VCaP (cell line): ENCODE results near the gene PDS5A.
"Not testable (repeated sequence)": the region's sequence is repeated elsewhere in the genome, so short reads cannot be mapped to it uniquely, and the experiment has no call there.

Experiments used
- H3K27ac ChIP-seq: fragments of 450-650 bp; 2 replicates; pipeline ENCODE4 v1.5.1; 2017
- CTCF ChIP-seq: fragments of 450-650 bp; conservative IDR thresholded peaks from 2 replicates; pipeline ENCODE4 v1.5.1; 2017; ENCODE audit warnings: mild to moderate bottlenecking, moderate library complexity

The PDS5A gene

GRCh38 chr4:39808231-39808749 is 169.4 kb downstream of the PDS5A start:
- no peak for TF ChIP-seq CTCF
- no peak overlapping the region for H3K27ac ChIP-seq

DNA sequence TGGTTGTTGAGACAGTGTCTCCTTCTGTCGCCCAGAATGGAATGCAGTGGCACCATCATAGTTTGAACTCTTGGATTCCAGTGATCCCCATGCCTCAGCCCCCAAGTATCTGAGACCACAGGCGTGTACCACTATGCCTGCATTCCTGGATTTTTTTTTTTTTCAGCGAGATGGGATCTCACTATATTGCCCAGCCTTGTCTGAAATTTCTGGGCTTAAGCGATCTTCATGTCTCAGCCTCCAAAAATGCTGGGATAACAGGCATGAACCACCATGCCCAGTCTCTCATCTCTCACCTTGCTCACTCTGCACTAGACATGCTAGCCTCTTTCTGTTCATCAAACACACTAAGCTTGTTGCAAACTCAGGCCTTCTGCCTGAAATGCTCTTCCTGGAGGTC is 175.7 kb downstream of the PDS5A start:
- H3K27ac ChIP-seq, result no peak overlapping the region
- no peak for TF ChIP-seq CTCF

DNA sequence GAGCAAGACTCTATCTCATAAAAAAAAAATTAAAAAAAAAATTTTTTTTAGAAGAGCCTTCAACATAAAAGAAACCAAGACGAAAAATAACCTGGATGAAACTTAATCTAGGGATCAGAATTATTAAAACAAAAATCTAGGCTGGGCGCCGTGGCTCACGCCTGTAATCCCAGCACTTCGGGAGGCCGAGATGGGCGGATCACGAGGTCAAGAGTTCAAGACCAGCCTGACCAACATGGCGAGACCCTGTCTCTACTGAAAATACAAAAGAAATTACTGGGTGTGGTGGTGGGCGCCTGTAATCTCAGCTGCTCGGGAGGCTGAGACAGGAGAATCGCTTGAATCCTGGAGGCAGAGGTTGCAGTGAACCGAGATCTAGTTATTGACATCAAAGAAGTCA is 184.7 kb downstream of the PDS5A start:
- H3K27ac ChIP-seq, result not testable (repeated sequence)

- no peak overlapping the region for H3K27ac ChIP-seq
- TF ChIP-seq CTCF, result no peak
These were observed 185.2 kb downstream of the PDS5A start for GRCh38 chr4:39792529-39792928.

- no peak overlapping the region for H3K27ac ChIP-seq
- no peak for TF ChIP-seq CTCF
These were observed 185.6 kb downstream of the PDS5A start for GRCh38 chr4:39792128-39792527.

DNA sequence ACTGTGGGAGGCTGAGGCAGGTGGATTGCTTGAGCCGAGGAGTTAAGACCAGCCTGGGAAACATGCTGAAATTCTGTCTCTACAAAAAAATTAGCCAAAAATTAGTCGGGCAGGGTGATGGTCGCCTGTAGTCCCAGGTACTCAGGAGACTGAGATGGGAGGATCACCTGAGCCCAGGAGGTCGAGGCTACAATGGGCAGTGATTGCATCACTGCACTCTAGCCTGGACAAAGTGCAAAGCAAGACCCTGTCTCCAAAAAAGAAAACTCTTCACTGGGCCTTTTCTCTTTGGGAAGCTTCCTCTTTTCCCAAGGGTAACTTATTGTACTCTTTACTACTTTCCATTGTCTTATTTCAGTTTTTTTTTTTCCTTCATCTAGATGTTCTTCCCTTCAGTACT is 190.9 kb downstream of the PDS5A start:
- H3K27ac ChIP-seq, result no peak overlapping the region
- TF ChIP-seq CTCF, result no peak

DNA sequence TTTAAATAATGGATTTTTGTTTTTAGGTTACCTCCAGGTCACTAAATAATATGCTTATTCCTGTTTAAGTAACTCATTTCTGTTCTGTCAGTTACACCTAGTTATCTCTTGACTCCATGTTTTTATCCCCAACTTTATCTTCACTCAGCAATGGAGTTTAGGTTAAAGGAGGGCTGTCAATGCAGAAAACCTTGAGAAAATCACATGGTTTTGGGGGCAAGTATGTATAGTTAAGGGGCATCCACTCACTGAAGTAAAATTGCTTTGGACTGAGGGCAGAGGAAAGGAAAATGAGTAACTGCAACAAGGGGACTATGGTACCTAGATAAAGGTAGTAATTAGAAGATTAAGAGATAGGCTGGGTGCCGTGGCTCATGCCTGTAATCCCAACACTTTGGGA is 192.6 kb downstream of the PDS5A start:
- no peak for TF ChIP-seq CTCF
- no peak overlapping the region for H3K27ac ChIP-seq

DNA sequence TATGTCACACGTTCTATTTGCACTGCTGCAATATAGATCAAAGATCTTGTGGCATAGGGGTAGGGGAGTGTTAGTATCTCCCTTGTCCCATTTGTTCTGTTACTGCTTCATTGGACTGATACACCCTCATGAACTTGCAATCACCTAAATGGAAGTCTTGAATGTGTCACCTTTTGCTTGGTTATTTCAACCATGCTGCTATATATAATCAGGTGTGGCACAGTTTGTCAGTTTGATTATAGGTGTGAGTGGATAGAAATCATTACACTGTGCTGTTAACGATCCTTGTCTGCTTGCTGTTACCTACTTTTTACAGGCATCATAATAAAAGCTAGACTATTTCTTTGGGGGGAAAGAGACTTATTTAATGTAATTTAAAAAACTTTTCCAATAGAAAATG is 195.7 kb downstream of the PDS5A start:
- H3K27ac ChIP-seq, result not testable (repeated sequence)
